ENCODE results near the gene GPR156.
A peak's percentile ranks its signal among the peaks of the same experiment; 100 is the strongest.

GPR156 gene

GRCh38 chr3:120192579-120192978 lies 92.4 kb downstream of the GPR156 start:
- no peak for DNase-seq

DNA sequence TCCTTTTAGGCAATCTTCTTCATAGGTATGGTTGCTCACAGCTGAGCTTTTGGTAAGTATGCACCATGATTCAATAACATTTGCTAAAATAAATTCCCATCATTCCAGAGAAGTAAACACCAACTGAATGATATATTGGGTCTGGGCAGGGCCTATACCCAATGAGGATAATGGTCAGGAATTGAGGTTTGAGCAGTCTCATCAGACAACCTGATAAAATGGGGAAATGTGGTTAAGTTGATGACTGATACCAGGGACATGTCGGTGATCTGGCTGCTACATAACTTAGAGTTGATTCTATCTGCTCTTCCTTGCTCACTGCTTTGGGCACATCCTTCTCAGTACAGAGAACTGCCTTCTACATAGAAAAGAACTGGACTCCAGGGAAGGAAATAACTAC lies 92.9 kb downstream of the GPR156 start:
- no peak for DNase-seq

- DNase-seq = no peak
Observed at GRCh38 chr3:120182613-120183511, 102.2 kb downstream of the GPR156 start.

- no peak for DNase-seq
Observed at GRCh38 chr3:120181632-120182031, 103.4 kb downstream of the GPR156 start.

GRCh38 chr3:120180731-120181412 lies 104.2 kb downstream of the GPR156 start:
- no peak for DNase-seq

GRCh38 chr3:120177707-120178306 lies 107.2 kb downstream of the GPR156 start:
- no peak for DNase-seq

- peak; percentile 43 for DNase-seq
Observed at GRCh38 chr3:120177151-120177550, 107.9 kb downstream of the GPR156 start.

GRCh38 chr3:120174811-120175539 lies 110.0 kb downstream of the GPR156 start:
- DNase-seq = no peak

DNA sequence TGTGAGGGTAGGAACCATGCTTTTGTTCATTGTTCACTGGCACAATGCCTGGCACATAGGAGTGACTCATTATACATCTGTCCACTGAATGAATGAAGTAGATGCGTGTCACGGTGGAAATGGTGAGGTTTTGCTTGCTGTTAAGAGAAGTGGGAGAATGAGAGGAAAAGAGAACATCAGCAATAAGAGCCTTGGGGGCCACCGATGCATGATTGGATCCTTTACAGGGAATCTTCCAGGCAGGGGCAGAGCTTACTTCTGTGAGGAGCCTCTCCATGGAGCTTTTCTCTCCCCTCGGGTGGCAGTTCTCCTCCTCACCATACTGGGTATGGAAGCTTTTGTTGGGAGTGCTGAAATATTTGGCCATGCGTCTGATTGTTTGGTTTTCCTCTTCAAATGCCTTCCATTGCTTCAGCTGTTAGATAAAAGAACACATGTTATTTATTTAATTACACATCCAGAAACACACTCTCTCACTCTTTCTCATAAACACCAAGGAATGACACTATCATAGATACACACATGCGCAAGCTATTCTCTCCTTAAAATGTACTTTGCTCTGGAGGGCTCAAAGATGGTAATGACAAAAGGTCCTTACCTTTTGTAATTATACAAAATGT lies 111.9 kb downstream of the GPR156 start:
- no peak for DNase-seq

DNA sequence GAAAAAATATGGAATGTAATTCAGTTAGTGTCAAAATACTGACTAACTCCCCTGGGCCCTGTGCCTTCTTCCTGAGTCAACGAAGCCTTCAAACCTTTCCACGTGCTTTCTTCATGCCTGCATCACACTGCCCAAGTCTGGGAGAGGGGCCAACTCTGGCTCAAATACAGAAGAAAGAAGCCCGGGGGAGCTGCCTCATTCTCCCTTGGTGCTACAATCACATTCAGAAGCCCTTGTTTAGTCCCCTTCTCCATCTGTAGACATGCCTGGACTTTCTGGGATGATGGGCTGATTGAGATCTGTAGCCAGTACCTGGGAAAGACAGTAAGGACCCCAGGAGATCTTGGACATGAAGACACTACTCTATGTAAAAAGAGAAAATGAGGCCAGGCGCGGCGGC lies 113.0 kb downstream of the GPR156 start:
- DNase-seq = no peak

DNA sequence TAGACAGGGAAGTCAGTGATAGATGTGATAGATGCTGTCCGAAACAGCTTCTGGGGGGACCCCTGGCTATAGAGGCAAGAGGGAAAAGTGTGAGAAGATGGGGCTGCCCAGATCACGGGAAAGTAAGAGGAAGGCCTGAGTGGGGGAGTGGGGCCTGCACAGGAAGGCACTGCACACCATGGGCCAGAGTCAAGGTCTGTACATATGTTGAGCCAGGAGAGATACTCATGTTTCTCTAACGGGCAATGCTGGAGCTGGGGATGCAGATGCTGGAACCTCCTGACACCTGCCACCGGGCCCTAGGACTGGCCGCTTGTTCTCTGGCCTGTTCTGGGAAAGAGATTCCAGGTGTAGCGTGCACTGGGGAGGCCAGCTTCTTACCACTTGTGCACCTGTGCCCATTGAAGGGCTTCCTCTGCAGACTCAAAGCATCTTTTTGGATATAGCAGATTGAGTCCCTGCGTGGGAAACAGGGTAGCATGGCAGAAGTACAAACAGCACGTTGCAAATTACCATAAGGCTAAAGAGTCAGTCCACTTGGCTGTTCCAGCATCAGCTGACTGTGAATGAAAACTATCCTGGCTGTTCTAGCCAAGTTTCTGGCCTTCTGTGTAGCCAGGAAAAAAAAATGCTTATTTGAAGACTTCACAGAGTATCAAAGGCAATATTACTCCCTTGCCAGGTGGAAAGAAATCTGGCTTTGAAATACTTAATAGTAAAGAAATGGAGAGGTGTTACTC lies 113.7 kb downstream of the GPR156 start:
- no peak for DNase-seq

DNA sequence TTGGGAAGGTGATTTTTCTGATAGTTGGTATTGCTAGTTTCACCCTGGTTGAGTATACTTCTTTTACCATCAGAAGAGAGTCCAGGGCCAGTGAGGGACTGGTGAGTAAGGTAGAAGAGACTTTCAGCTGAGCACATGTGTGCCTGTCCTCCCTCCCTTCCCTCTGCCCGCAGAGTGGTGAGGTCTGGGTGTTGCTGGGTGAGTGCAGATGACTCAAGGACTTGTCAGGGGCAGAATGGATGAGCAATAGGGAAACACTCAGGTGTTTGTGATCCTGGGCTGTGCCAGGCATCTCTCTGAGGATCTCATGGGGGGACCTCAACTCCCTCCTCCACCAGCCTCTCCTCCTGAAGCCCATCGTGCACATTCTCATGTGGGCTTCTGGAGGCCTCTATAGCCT lies 114.8 kb downstream of the GPR156 start:
- DNase-seq = no peak

GRCh38 chr3:120169407-120169806 lies 115.6 kb downstream of the GPR156 start:
- DNase-seq = no peak

GRCh38 chr3:120168611-120169010 lies 116.4 kb downstream of the GPR156 start:
- DNase-seq = no peak

DNA sequence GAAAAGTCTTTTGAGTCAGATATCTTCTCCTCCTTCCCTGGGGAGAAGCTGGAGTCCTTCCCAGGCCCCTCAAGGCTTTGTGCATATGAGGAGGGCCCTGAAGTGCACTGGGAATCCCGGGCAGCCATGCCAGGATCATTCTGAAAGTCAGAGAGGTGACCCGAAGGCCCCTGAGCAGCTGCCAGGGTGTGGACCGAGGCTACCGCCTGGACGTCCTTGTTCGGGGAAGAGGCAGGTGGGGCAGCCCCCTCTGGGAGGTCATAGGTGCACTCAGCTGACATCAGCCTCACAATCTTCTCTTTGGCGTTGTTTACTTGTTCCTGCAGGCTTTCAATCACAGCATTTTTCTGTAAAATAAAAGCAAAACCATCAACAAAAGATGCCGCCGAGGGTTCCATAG lies 117.0 kb downstream of the GPR156 start:
- DNase-seq = no peak

- no peak for DNase-seq
Observed at GRCh38 chr3:120167488-120167887, 117.5 kb downstream of the GPR156 start.

DNA sequence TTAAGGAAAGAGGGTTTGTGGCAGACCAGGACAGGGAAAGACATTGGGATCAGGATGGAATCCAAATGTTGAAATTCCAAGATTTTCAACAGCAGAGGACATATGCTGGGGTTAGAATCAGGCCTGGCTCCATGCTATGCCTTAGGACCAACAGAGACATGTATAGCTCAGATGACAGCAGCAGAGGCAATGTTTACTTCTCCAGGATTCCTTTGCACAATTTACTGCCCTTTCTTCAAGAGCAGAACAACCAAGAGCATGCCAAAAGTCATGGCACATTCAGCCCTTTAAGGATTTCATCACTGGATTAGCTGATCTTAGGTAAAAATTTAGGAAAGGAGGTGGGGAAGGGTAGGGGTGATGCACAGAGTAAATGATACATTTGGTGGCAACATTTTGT lies 121.2 kb downstream of the GPR156 start:
- DNase-seq = no peak

DNA sequence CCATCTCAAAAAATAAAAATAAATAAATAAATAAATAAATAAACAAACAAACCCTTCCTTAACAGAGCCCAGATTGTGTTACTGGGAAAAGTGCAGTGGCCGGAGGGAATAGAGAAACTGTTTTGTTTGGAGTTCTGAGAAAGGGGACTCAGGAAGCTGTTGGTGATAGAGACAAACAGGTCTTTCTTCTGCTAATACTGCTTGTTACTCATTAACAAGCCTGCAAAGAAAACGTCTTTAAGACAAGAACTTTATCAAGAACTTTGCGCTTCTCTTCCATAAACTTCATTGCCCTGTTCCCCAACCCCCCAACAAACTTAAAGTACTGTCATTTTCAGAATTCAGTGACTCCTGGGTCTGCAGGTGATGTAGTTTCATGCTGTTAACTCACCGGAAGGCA lies 122.0 kb downstream of the GPR156 start:
- DNase-seq = no peak

DNA sequence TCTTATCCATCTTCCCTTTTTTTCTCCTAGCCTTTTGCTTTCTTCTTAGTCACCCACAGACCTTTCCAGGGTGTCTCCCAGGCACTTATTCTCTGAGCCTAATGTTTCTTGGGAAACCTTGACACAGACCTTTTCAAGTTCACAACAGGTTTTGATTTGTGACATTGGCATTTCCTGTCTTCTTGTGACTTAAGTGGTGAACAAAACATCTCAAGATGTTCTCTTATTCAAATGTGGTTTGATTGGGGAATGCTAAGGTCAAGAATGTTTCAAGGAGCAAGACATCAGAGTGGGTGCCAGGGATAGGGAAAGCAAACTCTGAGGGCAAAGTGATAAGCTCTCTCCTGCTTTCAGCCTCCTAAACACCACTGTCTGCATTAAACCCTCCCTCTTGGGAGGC lies 122.6 kb downstream of the GPR156 start:
- no peak for DNase-seq

DNA sequence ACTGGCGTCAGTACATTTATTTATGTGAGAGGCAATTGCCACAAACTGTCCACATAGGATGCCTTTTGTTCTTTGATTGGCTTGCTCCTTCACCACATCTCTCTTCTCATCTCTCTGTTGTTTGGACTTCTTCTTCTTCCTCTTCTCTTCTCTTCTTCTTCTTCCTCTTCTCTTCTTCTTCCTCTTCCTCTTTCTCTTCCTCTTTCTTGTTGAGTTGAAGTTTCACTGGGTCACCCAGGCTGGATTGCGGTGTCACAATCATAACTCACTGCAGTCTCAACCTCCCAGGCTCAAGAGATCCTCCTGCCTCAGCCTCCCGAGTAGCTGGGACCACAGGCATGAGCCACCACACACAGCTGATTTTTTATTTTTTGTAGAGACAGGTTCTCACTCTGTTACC lies 123.1 kb downstream of the GPR156 start:
- DNase-seq = no peak

DNA sequence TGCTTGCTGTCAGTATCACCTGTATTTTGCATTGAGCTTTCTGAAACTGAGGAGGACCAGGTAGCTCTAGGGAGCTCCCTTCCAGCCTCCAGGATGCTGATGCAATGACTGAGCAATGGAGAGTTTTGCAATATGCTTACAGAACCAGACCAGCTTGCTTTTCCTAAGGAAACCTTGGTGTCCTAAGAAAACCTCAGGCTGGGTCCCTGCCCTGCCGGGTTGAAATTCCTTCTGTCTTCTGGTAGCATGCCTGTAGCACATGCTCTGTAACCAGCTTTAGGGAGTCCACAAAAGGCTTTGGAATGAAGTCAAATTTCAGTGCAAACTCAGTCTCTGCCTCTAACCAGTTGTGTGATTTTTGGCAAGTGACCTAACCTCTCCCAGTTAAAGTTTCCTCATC lies 125.0 kb downstream of the GPR156 start:
- no peak for DNase-seq

- no peak for DNase-seq
Observed at GRCh38 chr3:120157681-120158080, 127.3 kb downstream of the GPR156 start.
